Muscle layer of colon (tissue), 2 donors: ENCODE results near the gene SLC15A1.

Experiments
- H3K27ac ChIP-seq: one replicate; pipeline ENCODE4 v1.7.0; 2013; ENCODE audit warnings: low read depth, mild to moderate bottlenecking, low read length, moderate library complexity
- H3K27me3 ChIP-seq, 2 donors: one replicate each; pipeline ENCODE4 v1.7.0; 2013; ENCODE audit warnings: low read length in 2 of 2, mild to moderate bottlenecking in 2 of 2; ENCODE audit not compliant: insufficient read depth in 2 of 2, control insufficient read depth in 1 of 2
- H3K36me3 ChIP-seq: one replicate; pipeline ENCODE4 v1.7.0; 2013; ENCODE audit warnings: mild to moderate bottlenecking, low read length; ENCODE audit not compliant: insufficient read depth
- H3K4me1 ChIP-seq: one replicate; pipeline ENCODE4 v1.7.0; 2013; ENCODE audit warnings: mild to moderate bottlenecking, low read length; ENCODE audit not compliant: insufficient read depth
- H3K4me3 ChIP-seq, 2 donors: one replicate each; pipeline ENCODE4 v1.7.0; 2013; ENCODE audit warnings: low read length in 2 of 2, low read depth in 1 of 2, mild to moderate bottlenecking in 1 of 2, moderate library complexity in 1 of 2
- H3K9ac ChIP-seq: one replicate; pipeline ENCODE4 v1.7.0; 2013; ENCODE audit warnings: low read length
- H3K9me3 ChIP-seq: one replicate; pipeline ENCODE4 v1.7.0; 2013; ENCODE audit warnings: mild to moderate bottlenecking, low read length
- donor health status: abdominal sarcoma.
- donor health status: Adenocarcinoma of cecum.

The SLC15A1 gene

GRCh38 chr13:98668155-98668554 is 84.3 kb downstream of the SLC15A1 start:
- Histone ChIP-seq H3K9me3 (no peaks in the 10 kb centered on the region), H3K27me3 (no peaks in the 10 kb centered on the region), H3K27ac (no peak overlapping the region), H3K9ac (no peak overlapping the region), H3K4me3 (no peak overlapping the region), H3K36me3 (no peaks in the 10 kb centered on the region), H3K4me1 (peaks cover 6% of the 10 kb centered on the region)

GRCh38 chr13:98665638-98665995 is 86.9 kb downstream of the SLC15A1 start:
- no peak overlapping the region for H3K9ac ChIP-seq
- H3K4me3 ChIP-seq, result no peak overlapping the region
- H3K9me3 ChIP-seq, result no peaks in the 10 kb centered on the region
- H3K27ac ChIP-seq, result no peak overlapping the region
- H3K4me1 ChIP-seq, result no peaks in the 10 kb centered on the region
- no peaks in the 10 kb centered on the region for H3K27me3 ChIP-seq
- H3K36me3 ChIP-seq, result no peaks in the 10 kb centered on the region

DNA sequence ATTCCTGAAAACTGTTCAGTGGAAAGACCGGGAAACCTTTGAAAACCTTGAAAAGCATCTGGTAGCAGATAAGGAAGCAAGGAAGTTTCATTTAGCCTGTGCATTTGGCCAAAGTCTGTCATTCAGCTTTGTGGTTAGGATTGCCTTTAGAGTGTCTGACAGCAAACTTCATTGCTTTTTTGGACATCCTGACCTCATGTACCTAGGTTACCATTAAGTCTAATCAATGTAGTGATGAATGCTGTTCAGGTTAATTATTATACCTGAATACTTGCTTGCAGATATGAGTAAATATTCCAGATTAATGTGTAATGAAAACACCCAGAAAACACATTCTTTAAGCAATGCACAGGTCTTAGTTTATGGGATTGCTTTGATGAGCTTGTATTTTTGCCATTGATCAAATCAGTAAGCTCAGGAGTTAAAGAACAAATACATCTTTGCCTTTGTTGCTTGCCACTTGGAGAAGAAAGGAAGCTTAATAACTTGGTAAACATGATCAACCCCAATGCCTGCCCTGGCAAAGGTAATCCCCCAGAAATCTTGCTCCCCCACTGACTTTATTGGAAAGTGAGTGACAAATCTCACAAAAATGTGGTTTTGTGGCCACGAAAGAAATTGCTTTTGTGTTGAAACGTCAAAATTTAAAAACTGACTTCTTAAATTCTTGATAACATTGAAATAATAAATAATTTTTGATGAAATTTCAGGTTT is 87.4 kb downstream of the SLC15A1 start:
- Histone ChIP-seq H3K36me3 (no peaks in the 10 kb centered on the region), H3K27ac (no peak overlapping the region), H3K9ac (no peak overlapping the region), H3K9me3 (no peaks in the 10 kb centered on the region), H3K27me3 (no peaks in the 10 kb centered on the region), H3K4me3 (no peak overlapping the region), H3K4me1 (no peaks in the 10 kb centered on the region)

GRCh38 chr13:98664510-98664909 is 88.0 kb downstream of the SLC15A1 start:
- H3K9me3 ChIP-seq, result no peaks in the 10 kb centered on the region
- H3K27ac ChIP-seq, result no peak overlapping the region
- H3K9ac ChIP-seq, result no peak overlapping the region
- no peaks in the 10 kb centered on the region for H3K27me3 ChIP-seq
- H3K4me3 ChIP-seq, result no peak overlapping the region
- no peaks in the 10 kb centered on the region for H3K4me1 ChIP-seq
- no peaks in the 10 kb centered on the region for H3K36me3 ChIP-seq

DNA sequence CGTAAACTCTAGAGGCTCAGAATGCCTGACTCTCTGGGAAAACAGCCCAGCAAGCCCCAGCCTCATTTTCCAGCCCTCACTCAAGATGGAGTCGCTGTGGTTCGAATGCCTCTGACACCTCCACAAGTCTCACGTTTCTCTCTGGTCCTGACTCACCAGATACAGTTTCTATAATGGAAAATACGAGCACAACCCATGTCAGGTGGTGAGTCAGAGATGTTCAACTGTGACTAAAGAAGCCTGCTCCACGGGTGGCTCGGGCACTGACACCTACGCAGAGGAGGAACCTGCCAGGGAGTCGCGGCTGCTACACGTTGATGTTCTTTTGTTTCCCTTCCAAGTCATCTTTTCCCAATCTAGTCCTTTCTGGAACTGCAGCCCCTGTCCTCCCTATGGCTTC is 88.4 kb downstream of the SLC15A1 start:
- Histone ChIP-seq H3K4me1 (no peaks in the 10 kb centered on the region), H3K36me3 (no peaks in the 10 kb centered on the region), H3K27me3 (no peaks in the 10 kb centered on the region), H3K27ac (no peak overlapping the region), H3K9ac (no peak overlapping the region), H3K9me3 (no peaks in the 10 kb centered on the region), H3K4me3 (no peak overlapping the region)

GRCh38 chr13:98658131-98658530 is 94.3 kb downstream of the SLC15A1 start:
- Histone ChIP-seq H3K4me1 (no peaks in the 10 kb centered on the region), H3K27ac (no peak overlapping the region), H3K9ac (no peak overlapping the region), H3K9me3 (no peaks in the 10 kb centered on the region), H3K27me3 (no peaks in the 10 kb centered on the region), H3K36me3 (no peaks in the 10 kb centered on the region), H3K4me3 (no peak overlapping the region)

- Histone ChIP-seq H3K27ac (no peak overlapping the region), H3K9me3 (no peaks in the 10 kb centered on the region), H3K4me1 (no peaks in the 10 kb centered on the region), H3K4me3 (no peak overlapping the region), H3K27me3 (no peaks in the 10 kb centered on the region), H3K36me3 (no peaks in the 10 kb centered on the region), H3K9ac (no peak overlapping the region)
Observed at GRCh38 chr13:98657506-98658085, 94.9 kb downstream of the SLC15A1 start.

DNA sequence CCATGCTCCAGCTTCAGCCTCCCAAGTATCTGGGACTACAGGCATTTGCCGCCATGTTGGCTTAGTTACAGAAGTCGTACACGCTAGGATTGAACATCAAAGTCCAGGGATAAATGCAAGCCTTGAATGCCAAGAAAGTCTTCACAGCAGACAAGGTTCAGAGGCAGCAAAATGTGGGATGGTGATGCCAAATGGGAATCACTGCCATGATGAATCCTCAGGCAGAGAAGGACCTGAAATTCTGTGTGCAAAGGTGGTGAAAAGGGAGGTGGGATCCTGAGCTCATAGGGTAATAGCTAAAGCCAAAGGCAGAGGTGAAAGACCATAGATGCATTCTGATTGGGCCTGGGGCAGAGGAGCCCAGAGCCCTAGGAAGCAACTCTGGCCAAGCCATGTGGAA is 96.2 kb downstream of the SLC15A1 start:
- no peak overlapping the region for H3K9ac ChIP-seq
- no peaks in the 10 kb centered on the region for H3K36me3 ChIP-seq
- no peak overlapping the region for H3K27ac ChIP-seq
- no peaks in the 10 kb centered on the region for H3K27me3 ChIP-seq
- H3K4me3 ChIP-seq, result no peak overlapping the region
- no peaks in the 10 kb centered on the region for H3K9me3 ChIP-seq
- no peaks in the 10 kb centered on the region for H3K4me1 ChIP-seq

DNA sequence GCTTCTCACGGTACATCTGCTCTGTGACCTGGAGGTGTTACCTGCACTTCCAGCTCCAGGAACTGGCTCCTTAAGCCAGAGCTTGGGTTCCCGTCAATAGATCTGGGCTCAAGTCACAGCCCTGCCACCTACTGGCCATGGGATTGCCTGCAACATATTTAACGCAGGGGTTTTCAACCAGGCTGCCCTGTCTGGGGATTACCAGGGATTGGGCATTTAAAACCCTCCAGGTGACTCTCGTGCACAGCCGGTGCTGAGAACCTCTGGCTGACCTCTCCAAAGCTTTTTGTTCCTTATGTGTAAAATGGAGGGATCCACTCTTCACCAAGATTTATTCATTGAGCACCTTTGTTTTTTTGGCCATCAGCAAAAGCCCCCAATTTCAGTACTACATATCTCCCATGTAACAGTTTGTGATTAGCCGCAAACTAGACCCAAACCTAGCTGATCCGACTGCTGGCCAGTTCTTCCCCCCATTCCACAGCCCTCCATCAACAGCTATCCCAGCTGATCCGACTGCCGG is 98.9 kb downstream of the SLC15A1 start:
- Histone ChIP-seq H3K27ac (no peak overlapping the region), H3K9ac (no peak overlapping the region), H3K27me3 (no peaks in the 10 kb centered on the region), H3K9me3 (no peaks in the 10 kb centered on the region), H3K4me3 (no peak overlapping the region), H3K36me3 (no peaks in the 10 kb centered on the region), H3K4me1 (no peaks in the 10 kb centered on the region)

GRCh38 chr13:98652721-98653462 is 99.6 kb downstream of the SLC15A1 start:
- Histone ChIP-seq H3K36me3 (no peaks in the 10 kb centered on the region), H3K27me3 (no peaks in the 10 kb centered on the region), H3K9ac (no peak overlapping the region), H3K4me3 (no peak overlapping the region), H3K9me3 (no peaks in the 10 kb centered on the region), H3K4me1 (no peaks in the 10 kb centered on the region), H3K27ac (no peak overlapping the region)

DNA sequence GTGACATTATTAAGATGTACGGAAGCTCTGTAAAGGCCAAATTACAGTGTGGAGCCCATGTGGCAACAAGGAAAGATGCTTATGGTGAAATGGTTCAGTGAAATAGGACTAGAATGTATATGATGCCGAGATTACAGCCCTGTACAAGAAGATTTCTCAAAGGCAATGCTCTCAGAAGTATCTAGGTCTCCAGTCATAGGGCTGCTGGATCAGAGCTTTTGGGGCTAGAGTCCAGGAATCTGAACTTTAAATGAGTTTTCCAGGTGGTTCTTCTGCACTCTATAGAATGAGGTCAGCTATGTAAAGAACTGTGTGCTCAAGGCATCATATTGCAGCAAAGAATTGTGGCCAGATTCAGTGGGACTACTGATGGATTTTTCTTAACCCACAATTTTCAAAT is 100.2 kb downstream of the SLC15A1 start:
- Histone ChIP-seq H3K36me3 (no peaks in the 10 kb centered on the region), H3K9me3 (no peaks in the 10 kb centered on the region), H3K9ac (no peak overlapping the region), H3K27me3 (no peaks in the 10 kb centered on the region), H3K27ac (no peak overlapping the region), H3K4me3 (no peak overlapping the region), H3K4me1 (no peaks in the 10 kb centered on the region)
